Renal cortex interstitium (tissue), 15 donors: ENCODE measurements around the gene NBEAL1. TPM values are rescaled to one million over a fixed set of nuclear protein-coding genes. Genes with fewer than 3 reads are reported as not detected.
A peak's percentile ranks its signal among the peaks of the same experiment; 100 is the strongest.
"Not testable (repeated sequence)": the region's sequence is repeated elsewhere in the genome, so short reads cannot be mapped to it uniquely, and the experiment has no call there.

ENCODE experiments used
- DNase-seq, 11 donors: peaks; one replicate each; pipeline ENCODE4 v3.0.0-alpha.2; 2013; ENCODE audit warnings: low read depth in 9 of 11, low spot score in 4 of 11; ENCODE audit errors: extremely low read depth in 1 of 11
- long read RNA-seq, 16 experiments: transcript quantifications; one replicate each; lab custom pipeline, GENCODE V29; 2026
- polyA plus RNA-seq, 3 donors: library from polyadenylated mRNA; unstranded; fragments of 120-200 nt; gene quantifications; one replicate each; pipeline ENCODE4 v1.2.1, GENCODE V29; 2013; ENCODE audit not compliant: insufficient read length in 3 of 3

Gene NBEAL1
- 10 to 100 TPM; 12.0 to 18.2 (median 15.4) TPM for polyA plus RNA-seq
- long read RNA-seq, donor 1: 0 reads
- long read RNA-seq, donor 2: 0 reads
- long read RNA-seq, donor 3: 0 reads
- long read RNA-seq, donor 4: 0 reads
- long read RNA-seq, donor 5: 0 reads
- long read RNA-seq, donor 6: 0 reads
- long read RNA-seq, donor 7: 0 reads
- long read RNA-seq, donor 8: 0 reads
- long read RNA-seq, donor 9: 0 reads
- long read RNA-seq, donor 10: 0 reads
- long read RNA-seq, donor 11: 0 reads
- long read RNA-seq, donor 12: 0 reads
- long read RNA-seq, donor 13, partial matches to known transcripts: 5 of 5 reads
- long read RNA-seq, donor 13, other reads (novel, unspliced or antisense): 0 of 5 reads
- long read RNA-seq, donor 14: 0 reads
- long read RNA-seq, donor 15: 0 reads
- long read RNA-seq, donor 16: 0 reads

GRCh38 chr2:203014456-203015199, at the start of gene NBEAL1:
Gene NBEAL1 (plus strand): TSS chr2:203014875. CDS start chr2:203016385, 1,510 bp downstream.
- DNase-seq: peak; percentile 96 to 99 (median 98)

- no peak for DNase-seq
Measured at GRCh38 chr2:202965810-202966460, 48.7 kb upstream of the NBEAL1 start.

GRCh38 chr2:202969404-202969803, 45.3 kb upstream of the NBEAL1 start:
- not testable (repeated sequence) for DNase-seq

GRCh38 chr2:202976809-202977208, 37.9 kb upstream of the NBEAL1 start:
- DNase-seq: no peak

GRCh38 chr2:202982779-202983491, 31.7 kb upstream of the NBEAL1 start:
- DNase-seq: no peak

GRCh38 chr2:202989749-202990148, 24.9 kb upstream of the NBEAL1 start:
- no peak for DNase-seq

- no peak for DNase-seq
Measured at GRCh38 chr2:202990501-202990900, 24.2 kb upstream of the NBEAL1 start.

- not testable (repeated sequence) for DNase-seq
Measured at GRCh38 chr2:202997113-202997512, 17.6 kb upstream of the NBEAL1 start.

GRCh38 chr2:203002054-203002821, 12.4 kb upstream of the NBEAL1 start:
- DNase-seq: no peak

GRCh38 chr2:203003716-203004115, 11.0 kb upstream of the NBEAL1 start:
- no peak for DNase-seq

- DNase-seq: no peak
Measured at GRCh38 chr2:203016716-203017115, 2.0 kb downstream of the NBEAL1 start.

GRCh38 chr2:203018181-203018580, 3.5 kb downstream of the NBEAL1 start:
- no peak for DNase-seq

- no peak for DNase-seq
Measured at GRCh38 chr2:203019142-203019541, 4.5 kb downstream of the NBEAL1 start.

GRCh38 chr2:203021991-203022390, 7.3 kb downstream of the NBEAL1 start:
- DNase-seq: no peak

- peak in 2 of 11 donors; percentile 25 to 26 for DNase-seq
Measured at GRCh38 chr2:203022751-203023150, 8.1 kb downstream of the NBEAL1 start.

- no peak for DNase-seq
Measured at GRCh38 chr2:203025592-203025991, 10.9 kb downstream of the NBEAL1 start.

GRCh38 chr2:203030545-203030944, 15.9 kb downstream of the NBEAL1 start:
- no peak for DNase-seq

- DNase-seq: no peak
Measured at GRCh38 chr2:203030991-203031390, 16.3 kb downstream of the NBEAL1 start.
